ENCODE data around the gene IGFL4.

DNA sequence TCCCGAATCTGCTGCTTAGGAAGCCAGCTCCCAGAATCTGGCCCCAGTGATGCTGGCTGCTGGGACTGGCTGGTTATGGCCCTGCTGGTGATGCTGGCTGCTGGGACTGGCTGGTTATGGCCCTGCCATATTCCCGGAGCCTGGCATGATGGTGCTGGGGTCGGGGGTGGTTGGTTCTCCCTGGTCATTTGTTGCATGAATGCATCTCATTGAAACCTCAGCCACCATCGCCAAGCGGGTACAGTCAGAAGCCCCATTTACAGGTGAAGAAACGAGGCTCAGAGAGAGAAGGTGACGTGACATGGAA, 20.0 kb downstream of the IGFL4 start:
- TF ChIP-seq EP300 (IDR thresholded peaks at IDR 0.05; ENCODE audit: borderline replicate concordance in 1 of 2, low read depth in 2 of 2, low read length in 2 of 2) = no peak
- TF ChIP-seq, protein P1, sequence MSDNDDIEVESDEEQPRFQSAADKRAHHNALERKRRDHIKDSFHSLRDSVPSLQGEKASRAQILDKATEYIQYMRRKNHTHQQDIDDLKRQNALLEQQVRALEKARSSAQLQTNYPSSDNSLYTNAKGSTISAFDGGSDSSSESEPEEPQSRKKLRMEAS (IDR thresholded peaks at IDR 0.05) = no peak
- TF ChIP-seq TEAD4 (IDR thresholded peaks at IDR 0.05; ENCODE audit: low read depth, low read length) = no peak
- TF ChIP-seq, protein P2, sequence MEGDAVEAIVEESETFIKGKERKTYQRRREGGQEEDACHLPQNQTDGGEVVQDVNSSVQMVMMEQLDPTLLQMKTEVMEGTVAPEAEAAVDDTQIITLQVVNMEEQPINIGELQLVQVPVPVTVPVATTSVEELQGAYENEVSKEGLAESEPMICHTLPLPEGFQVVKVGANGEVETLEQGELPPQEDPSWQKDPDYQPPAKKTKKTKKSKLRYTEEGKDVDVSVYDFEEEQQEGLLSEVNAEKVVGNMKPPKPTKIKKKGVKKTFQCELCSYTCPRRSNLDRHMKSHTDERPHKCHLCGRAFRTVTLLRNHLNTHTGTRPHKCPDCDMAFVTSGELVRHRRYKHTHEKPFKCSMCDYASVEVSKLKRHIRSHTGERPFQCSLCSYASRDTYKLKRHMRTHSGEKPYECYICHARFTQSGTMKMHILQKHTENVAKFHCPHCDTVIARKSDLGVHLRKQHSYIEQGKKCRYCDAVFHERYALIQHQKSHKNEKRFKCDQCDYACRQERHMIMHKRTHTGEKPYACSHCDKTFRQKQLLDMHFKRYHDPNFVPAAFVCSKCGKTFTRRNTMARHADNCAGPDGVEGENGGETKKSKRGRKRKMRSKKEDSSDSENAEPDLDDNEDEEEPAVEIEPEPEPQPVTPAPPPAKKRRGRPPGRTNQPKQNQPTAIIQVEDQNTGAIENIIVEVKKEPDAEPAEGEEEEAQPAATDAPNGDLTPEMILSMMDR (IDR thresholded peaks at IDR 0.05; ENCODE audit: control extremely low read depth in 1 of 3, insufficient read depth in 1 of 3, low read depth in 1 of 3, low read length in 3 of 3) = no peak
